Measurements from ENCODE around the gene FAM241A.

FAM241A gene

DNA sequence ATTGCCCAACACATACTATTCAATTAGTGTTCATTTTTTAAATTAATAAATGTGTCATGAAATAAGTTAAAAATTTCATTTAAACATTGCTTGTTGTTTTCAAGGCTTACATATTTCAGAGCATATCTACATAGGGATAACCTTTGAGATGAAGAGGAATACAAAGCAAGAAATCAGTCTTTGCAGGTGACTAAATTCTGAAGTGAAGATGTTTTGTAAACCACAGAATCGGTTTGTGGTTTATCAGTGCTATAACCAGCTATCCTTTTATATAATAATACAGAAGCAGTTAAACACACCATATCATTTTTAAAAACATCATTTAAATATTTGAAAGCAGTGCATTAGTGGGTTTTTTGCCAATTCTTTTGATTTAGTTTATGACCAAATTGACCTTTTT, 26.9 kb downstream of the FAM241A start:
- ATAC-seq, result no peak

DNA sequence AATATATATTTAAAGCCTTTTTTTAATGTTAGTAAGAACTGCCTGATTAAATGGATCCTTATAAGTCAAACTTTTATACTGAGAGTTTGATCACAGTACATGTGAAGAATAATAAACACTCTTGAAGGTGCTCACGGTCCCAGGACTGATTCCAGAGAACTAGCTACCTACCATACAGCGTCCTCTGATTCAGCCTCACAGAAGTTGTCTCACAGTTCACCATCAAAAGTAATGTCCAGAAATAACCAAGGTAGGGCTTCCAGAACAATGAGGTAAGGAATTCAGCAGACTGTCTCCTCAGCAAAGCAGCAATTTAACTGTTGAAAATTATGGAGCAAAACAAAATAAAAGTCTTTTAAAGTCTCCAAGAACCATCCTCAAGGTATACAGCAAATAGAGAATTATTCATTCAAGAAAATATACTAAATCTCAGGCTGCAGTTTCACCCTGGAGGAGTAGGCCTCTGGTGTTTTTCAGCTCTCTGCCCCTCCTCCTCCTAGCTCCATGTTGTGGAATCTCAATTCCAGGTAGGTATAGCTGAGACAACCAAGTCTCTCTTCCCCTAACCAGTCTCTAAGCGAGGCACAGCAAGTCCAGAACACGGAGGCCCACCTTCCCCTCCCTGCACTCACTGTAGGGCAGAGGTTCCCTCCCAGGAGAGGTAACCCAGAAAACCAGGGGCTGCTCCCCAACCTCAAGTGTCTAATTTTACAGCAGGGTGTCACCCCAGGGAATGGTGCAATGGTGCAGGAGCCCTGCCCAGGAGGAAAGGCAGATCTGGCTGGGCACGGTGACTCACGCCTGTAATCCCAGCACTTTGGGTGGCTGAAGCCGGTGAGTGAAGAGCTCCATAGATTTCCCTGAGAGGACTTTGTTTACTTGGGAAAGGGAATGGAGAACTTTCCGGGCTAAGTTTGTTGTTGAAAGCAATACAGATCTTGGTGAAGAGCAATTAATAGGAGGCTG, 28.6 kb downstream of the FAM241A start:
- TF ChIP-seq TCF4 (CRISPR knock-in tag; IDR thresholded peaks at IDR 0.05; ENCODE audit: borderline replicate concordance) (no peak), ESRRG (CRISPR knock-in tag; IDR thresholded peaks at IDR 0.05) (no peak), ISL1 (CRISPR knock-in tag; IDR thresholded peaks at IDR 0.05) (no peak), ZC3H10 (CRISPR knock-in tag; IDR thresholded peaks at IDR 0.05) (no peak), TOX (CRISPR knock-in tag; IDR thresholded peaks at IDR 0.05; ENCODE audit: borderline replicate concordance) (no peak), BACH2 (CRISPR knock-in tag; IDR thresholded peaks at IDR 0.05; ENCODE audit: borderline replicate concordance) (no peak), OSR1 (CRISPR knock-in tag; IDR thresholded peaks at IDR 0.05) (no peak), SNAI2 (CRISPR knock-in tag; IDR thresholded peaks at IDR 0.05) (no peak), GLIS3 (CRISPR knock-in tag; IDR thresholded peaks at IDR 0.05) (no peak), ZNF8 (CRISPR knock-in tag; IDR thresholded peaks at IDR 0.05) (no peak), ZNF565 (CRISPR knock-in tag; conservative IDR thresholded peaks at IDR 0.05; ENCODE audit: low read depth) (no peak), ZNF70 (CRISPR knock-in tag; IDR thresholded peaks at IDR 0.05) (no peak), ZFP3 (CRISPR knock-in tag; IDR thresholded peaks at IDR 0.05) (no peak)
- TF ChIP-seq, protein P1, sequence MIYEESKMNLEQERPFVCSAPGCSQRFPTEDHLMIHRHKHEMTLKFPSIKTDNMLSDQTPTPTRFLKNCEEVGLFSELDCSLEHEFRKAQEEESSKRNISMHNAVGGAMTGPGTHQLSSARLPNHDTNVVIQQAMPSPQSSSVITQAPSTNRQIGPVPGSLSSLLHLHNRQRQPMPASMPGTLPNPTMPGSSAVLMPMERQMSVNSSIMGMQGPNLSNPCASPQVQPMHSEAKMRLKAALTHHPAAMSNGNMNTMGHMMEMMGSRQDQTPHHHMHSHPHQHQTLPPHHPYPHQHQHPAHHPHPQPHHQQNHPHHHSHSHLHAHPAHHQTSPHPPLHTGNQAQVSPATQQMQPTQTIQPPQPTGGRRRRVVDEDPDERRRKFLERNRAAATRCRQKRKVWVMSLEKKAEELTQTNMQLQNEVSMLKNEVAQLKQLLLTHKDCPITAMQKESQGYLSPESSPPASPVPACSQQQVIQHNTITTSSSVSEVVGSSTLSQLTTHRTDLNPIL (CRISPR knock-in tag; IDR thresholded peaks at IDR 0.05; ENCODE audit: low read depth), result no peak
- TF ChIP-seq, protein P2, sequence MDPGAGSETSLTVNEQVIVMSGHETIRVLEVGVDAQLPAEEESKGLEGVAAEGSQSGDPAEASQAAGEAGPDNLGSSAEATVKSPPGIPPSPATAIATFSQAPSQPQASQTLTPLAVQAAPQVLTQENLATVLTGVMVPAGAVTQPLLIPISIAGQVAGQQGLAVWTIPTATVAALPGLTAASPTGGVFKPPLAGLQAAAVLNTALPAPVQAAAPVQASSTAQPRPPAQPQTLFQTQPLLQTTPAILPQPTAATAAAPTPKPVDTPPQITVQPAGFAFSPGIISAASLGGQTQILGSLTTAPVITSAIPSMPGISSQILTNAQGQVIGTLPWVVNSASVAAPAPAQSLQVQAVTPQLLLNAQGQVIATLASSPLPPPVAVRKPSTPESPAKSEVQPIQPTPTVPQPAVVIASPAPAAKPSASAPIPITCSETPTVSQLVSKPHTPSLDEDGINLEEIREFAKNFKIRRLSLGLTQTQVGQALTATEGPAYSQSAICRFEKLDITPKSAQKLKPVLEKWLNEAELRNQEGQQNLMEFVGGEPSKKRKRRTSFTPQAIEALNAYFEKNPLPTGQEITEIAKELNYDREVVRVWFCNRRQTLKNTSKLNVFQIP (CRISPR knock-in tag; IDR thresholded peaks at IDR 0.05; ENCODE audit: borderline replicate concordance, low read depth), result no peak
- TF ChIP-seq, protein P3, sequence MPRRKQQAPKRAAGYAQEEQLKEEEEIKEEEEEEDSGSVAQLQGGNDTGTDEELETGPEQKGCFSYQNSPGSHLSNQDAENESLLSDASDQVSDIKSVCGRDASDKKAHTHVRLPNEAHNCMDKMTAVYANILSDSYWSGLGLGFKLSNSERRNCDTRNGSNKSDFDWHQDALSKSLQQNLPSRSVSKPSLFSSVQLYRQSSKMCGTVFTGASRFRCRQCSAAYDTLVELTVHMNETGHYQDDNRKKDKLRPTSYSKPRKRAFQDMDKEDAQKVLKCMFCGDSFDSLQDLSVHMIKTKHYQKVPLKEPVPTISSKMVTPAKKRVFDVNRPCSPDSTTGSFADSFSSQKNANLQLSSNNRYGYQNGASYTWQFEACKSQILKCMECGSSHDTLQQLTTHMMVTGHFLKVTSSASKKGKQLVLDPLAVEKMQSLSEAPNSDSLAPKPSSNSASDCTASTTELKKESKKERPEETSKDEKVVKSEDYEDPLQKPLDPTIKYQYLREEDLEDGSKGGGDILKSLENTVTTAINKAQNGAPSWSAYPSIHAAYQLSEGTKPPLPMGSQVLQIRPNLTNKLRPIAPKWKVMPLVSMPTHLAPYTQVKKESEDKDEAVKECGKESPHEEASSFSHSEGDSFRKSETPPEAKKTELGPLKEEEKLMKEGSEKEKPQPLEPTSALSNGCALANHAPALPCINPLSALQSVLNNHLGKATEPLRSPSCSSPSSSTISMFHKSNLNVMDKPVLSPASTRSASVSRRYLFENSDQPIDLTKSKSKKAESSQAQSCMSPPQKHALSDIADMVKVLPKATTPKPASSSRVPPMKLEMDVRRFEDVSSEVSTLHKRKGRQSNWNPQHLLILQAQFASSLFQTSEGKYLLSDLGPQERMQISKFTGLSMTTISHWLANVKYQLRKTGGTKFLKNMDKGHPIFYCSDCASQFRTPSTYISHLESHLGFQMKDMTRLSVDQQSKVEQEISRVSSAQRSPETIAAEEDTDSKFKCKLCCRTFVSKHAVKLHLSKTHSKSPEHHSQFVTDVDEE (CRISPR knock-in tag; IDR thresholded peaks at IDR 0.05), result no peak
- TF ChIP-seq, protein P4, sequence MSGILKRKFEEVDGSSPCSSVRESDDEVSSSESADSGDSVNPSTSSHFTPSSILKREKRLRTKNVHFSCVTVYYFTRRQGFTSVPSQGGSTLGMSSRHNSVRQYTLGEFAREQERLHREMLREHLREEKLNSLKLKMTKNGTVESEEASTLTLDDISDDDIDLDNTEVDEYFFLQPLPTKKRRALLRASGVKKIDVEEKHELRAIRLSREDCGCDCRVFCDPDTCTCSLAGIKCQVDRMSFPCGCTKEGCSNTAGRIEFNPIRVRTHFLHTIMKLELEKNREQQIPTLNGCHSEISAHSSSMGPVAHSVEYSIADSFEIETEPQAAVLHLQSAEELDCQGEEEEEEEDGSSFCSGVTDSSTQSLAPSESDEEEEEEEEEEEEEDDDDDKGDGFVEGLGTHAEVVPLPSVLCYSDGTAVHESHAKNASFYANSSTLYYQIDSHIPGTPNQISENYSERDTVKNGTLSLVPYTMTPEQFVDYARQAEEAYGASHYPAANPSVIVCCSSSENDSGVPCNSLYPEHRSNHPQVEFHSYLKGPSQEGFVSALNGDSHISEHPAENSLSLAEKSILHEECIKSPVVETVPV (CRISPR knock-in tag; IDR thresholded peaks at IDR 0.05), result no peak
- ATAC-seq, result no peak

More for the DNA sequence above, 26.9 kb downstream of the FAM241A start:
- no peak for TF ChIP-seq RARB (CRISPR knock-in tag; IDR thresholded peaks at IDR 0.05)

DNA sequence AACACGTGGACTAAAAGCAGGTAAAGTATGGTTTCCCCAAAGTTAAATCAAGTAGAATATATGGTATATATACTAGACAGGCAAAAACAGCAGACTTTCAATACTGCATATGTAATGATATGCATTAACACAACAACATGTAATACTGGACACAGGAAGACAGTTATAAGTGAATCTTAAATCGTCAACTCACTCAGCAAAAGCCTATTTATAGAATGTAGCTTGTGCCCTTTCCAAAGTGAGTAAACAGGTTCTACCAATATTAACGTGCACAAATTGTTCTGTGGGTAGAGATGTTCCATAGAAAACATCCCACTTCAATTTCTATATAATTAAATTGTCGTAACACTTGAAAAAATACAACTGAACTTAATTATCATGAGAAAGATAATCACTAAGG, 30.6 kb downstream of the FAM241A start:
- ATAC-seq, result no peak
- no peak for TF ChIP-seq ZFP3 (CRISPR knock-in tag; IDR thresholded peaks at IDR 0.05)
- no peak for TF ChIP-seq GLIS3 (CRISPR knock-in tag; IDR thresholded peaks at IDR 0.05)
- no peak for TF ChIP-seq CSDC2 (CRISPR knock-in tag; IDR thresholded peaks at IDR 0.05)
- TF ChIP-seq, protein P5, sequence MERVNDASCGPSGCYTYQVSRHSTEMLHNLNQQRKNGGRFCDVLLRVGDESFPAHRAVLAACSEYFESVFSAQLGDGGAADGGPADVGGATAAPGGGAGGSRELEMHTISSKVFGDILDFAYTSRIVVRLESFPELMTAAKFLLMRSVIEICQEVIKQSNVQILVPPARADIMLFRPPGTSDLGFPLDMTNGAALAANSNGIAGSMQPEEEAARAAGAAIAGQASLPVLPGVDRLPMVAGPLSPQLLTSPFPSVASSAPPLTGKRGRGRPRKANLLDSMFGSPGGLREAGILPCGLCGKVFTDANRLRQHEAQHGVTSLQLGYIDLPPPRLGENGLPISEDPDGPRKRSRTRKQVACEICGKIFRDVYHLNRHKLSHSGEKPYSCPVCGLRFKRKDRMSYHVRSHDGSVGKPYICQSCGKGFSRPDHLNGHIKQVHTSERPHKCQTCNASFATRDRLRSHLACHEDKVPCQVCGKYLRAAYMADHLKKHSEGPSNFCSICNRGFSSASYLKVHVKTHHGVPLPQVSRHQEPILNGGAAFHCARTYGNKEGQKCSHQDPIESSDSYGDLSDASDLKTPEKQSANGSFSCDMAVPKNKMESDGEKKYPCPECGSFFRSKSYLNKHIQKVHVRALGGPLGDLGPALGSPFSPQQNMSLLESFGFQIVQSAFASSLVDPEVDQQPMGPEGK (CRISPR knock-in tag; IDR thresholded peaks at IDR 0.05; ENCODE audit: borderline replicate concordance), result no peak
- no peak for TF ChIP-seq TCF4 (CRISPR knock-in tag; IDR thresholded peaks at IDR 0.05; ENCODE audit: borderline replicate concordance)
- TF ChIP-seq OSR1 (CRISPR knock-in tag; IDR thresholded peaks at IDR 0.05), result no peak
- no peak for TF ChIP-seq TOX (CRISPR knock-in tag; IDR thresholded peaks at IDR 0.05; ENCODE audit: borderline replicate concordance)
- no peak for TF ChIP-seq PPARA (CRISPR knock-in tag; IDR thresholded peaks at IDR 0.05; ENCODE audit: borderline replicate concordance)
- no peak for TF ChIP-seq ZNF565 (CRISPR knock-in tag; conservative IDR thresholded peaks at IDR 0.05; ENCODE audit: low read depth)
- TF ChIP-seq, protein P2 (CRISPR knock-in tag; IDR thresholded peaks at IDR 0.05; ENCODE audit: borderline replicate concordance, low read depth), result no peak

Data from SK-N-SH treated with all-trans-retinoic acid at 6 μM for 48 hours (cell line).